Measurements from ENCODE around the gene SNHG17.
"Not testable (repeated sequence)": the region's sequence is repeated elsewhere in the genome, so short reads cannot be mapped to it uniquely, and the experiment has no call there.

The SNHG17 gene

DNA sequence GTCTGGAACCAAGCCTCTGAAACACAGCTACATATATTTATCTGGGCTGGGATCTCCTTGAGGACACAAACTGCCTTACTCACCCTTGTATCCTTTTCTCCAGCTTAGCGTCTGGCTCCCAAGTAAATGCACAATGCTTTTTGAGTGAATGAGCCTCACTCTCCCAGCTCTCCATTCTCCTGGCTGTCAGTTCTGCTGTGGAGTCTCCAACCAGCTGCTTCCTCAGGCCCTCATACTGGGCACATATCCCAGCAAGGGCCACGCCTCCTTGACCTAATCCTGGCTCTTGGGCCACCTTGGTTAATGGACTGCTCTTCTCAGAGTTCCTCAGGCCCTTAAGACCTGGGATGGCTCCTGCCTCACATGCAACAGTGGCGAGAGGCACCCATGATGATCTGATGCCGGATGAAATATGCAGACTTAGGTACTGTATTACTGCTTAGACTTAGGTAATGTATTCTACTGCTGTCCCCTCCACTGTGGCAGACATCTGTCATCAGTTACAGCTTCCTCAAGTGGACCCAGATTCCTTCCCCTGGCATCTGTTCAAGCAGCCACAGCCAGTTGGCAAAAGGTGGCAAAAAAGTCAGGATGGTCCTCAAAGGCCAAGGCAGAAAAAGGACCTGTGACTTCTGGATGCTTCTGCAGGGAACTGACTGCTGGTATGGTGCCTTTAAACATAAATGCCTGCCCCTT lies 16.5 kb downstream of the SNHG17 start:
- peak; percentile 49 for DNase-seq

- no peak for DNase-seq
Measured at GRCh38 chr20:38414769-38415450, 20.2 kb downstream of the SNHG17 start.

DNA sequence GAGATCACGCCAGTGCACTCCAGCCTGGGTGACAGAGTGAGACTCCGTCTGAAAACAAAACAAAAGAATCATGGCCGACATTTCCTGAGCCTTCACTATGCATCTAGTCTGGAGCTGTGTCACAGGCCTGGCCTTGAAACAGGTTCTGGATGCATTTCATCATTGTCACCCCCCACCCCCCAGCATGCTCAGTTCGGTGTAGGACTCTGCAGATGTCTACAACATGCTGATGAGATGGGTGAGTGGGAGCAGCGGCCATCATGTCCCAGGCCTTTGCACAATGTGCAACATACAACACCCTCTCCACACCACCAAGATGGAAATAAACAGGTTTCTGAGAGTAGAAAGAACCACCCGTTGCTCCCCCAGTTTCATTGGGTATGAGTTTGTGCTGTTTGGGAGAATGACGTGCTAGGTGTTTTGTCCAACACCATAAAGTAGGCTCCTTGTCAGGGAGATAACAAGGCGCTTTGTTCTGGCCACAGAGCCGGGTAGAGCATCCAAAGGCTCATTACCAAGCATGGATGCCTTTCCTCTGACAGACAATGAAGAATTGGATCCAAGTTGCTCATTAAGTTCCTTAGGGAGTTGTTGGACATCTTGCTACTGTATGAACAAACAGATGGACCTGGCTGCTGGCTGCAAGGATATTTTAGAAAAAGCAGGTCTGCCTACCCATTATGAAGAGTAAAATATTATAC lies 22.1 kb downstream of the SNHG17 start:
- no peak for DNase-seq

GRCh38 chr20:38407822-38408221 lies 27.3 kb downstream of the SNHG17 start:
- DNase-seq: not testable (repeated sequence)

DNA sequence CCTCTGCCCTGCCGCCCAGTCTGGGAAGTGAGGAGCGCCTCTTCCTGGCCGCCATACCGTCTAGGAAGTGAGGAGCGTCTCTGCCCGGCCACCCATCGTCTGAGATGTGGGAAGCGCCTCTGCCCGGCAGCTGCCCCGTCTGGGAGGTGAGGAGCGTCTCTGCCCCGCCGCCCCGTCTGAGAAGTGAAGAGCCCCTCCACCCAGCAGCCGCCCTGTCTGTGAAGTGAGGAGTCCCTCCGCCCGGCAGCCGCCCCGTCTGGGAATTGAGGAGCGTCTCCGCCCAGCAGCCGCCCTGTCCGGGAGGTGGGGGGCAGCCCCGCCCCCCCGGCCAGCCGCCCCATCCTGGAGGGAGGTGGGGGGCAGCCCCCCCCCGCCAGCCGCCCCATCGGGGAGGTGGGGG lies 27.8 kb downstream of the SNHG17 start:
- DNase-seq: no peak

GRCh38 chr20:38406476-38406875 lies 28.7 kb downstream of the SNHG17 start:
- no peak for DNase-seq

- no peak for DNase-seq
Measured at GRCh38 chr20:38405132-38405531, 30.0 kb downstream of the SNHG17 start.

DNA sequence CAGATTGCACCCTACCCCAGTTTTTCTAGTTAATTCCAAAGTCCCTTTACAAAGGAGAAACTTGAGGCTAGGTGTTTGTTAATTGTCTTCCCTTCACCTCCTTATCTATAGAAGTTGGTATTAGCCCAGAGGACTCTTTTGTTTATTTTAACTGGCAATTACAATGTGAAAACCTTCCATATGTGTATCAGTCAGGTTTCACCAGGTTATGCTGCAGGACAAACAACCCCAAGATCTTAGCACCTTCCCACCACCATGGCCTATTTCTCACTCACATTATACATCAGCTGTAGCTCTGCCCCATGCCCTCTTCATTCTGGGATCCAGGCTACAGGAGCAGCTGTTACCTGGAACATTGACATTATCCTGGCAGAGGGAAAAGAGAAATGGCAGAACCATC lies 31.1 kb downstream of the SNHG17 start:
- no peak for DNase-seq

DNA sequence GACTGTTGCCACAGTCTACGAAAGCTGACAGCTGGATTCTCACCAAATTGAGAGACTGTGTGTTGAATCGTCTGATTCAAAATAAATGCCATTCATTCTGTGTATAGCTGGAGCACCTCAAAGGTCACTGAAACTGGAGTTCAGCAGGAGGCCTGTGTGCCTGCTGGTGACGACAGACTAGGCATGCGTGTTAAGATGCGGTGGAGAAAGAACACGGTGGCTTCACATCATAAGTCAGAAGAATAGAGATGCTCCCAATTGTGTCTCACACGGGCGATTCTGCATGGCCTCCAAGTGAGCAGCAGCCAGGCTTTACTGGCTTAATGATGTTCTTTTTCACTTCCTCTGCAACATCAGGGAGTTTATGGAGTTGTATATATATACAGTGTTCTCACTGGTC lies 32.3 kb downstream of the SNHG17 start:
- DNase-seq: no peak

DNA sequence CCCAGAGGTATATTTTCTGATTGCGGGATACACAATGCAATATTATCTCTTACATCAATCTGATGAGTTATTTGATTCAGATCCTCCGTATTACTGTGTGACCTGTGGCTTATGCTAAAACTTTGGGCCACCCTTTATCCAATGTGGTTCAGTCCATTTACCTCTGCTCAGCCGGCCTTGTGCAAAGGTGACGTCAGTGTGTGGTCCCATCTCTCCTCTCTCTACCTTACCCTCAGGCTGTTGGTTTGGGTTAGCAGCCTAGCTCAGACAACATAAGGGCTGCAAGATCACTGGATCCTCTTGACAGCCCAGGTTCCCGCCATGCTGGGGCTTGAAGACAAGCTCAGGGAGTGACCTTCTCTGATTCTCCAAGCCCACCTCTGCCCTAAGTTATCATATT lies 33.0 kb downstream of the SNHG17 start:
- no peak for DNase-seq

DNA sequence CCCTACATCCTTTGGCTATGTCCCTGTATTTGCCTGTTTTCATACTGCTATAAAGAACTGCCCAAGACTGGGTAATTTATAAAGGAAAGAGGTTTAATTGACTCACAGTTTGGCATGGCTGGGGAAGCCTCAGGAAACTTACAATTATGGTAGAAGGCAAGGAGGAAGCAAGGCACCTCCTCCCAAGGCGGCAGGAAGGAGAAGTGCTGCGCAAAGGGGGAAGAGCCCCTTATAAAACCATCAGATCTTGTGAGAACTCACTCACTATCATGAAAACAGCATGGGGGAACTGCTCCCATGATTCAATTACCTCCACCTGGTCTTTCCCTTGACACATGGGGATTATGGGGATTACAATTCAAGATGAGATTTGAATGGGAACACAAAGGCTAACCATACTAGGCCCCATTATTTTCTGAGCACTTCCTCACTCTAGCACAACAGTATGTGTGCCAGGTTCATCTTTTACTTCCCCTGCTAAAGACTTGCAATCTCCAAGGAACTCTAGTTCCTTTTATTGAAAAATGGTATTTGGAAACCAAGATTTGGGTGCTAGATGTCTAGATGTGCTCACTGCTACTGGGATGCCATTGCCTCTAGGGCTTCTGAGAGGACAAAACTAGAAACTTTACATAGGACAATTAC lies 39.3 kb downstream of the SNHG17 start:
- DNase-seq: not testable (repeated sequence)

DNA sequence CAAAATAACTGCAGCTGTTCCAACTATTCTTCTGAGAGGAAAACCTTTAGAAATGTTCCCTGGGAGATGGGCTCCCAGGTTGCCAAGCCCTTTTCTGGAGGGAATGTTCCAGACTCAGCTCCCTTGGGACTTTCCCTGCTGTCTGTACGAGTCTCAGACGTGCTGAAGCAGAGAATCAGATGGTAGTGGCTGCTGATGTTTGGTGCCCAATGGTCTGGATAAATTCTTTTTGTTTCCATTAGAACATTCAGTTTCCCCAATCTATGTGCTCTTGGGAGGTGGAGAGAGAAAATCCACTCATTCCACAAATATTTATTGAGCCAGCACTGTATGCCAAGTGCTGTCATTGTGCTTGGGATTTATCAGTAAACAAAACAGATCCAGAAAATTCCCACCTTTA lies 40.0 kb downstream of the SNHG17 start:
- no peak for DNase-seq

DNA sequence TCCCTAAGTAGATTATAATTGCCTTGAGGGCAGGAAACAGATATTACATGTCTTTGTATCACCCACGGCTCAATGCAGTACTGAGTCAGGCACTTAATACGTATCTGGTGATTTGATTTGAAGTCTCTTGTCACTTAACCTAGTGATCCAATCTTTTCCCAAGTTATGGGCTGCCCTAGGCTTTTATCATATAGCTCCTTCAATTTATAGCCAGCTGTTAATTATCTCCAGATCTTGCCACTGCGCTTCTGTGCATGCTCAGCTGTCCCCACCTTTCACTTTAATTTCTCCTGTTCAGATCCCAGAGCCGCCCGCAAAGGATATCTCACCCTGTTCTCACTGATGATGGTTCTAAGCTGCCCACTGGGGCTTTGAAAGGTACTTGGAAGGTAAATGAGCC lies 41.9 kb downstream of the SNHG17 start:
- DNase-seq: no peak

DNA sequence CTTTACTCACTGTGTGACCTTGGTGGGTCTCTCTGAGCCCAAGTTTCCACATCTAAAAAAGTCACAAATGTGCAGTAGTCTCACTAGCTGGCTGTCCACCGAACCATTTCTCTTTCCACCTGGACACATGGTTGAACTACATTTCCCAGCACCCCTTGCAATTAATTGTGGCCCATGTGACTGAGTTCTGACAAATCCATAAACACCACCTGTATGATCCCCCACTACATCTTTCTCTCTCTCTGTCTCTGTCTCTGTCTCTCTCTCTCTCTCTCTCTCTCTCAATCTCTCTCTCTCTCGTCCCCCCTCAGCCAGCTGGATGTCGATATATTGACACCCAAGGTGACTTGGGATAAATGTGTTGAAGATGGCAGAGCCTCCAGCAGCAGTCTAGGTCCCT lies 42.8 kb downstream of the SNHG17 start:
- no peak for DNase-seq

DNA sequence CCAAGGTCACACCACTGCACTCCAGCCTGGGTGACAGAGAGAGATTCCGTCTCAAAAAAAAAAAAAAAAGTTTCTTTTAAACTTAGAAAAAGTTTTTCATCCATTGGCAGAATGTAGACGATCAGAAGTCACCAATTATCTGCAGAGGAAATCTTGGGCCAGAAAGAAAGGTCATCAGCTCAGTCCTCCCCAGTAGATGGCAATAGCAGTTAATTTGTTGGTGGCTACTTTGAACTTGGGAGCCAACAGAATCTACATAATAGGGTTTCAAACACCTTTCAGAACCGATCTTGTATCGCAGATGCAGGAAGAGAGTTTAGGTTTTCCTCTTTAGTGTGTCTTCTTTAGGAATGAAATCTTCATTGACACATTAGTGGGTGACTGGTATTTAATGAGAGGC lies 47.2 kb downstream of the SNHG17 start:
- no peak for DNase-seq

DNA sequence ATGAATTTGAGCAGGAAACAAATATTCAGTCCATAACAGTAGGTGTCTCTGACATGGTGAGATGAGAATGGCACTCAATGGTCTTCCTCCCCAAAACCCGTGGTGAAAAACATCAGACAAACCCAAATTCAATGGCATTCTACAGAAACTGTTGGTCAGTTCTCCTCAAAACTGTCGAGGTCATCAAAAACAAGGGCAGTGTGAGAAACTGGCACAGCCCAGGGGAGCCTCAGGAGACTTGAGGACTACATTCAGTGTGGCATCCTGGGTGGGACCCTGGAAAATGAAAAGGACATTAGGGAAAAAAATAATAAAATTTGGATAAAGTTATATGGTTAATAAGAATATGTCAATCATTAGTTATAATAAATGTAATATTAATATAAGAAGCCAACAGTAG lies 48.3 kb downstream of the SNHG17 start:
- no peak for DNase-seq

DNA sequence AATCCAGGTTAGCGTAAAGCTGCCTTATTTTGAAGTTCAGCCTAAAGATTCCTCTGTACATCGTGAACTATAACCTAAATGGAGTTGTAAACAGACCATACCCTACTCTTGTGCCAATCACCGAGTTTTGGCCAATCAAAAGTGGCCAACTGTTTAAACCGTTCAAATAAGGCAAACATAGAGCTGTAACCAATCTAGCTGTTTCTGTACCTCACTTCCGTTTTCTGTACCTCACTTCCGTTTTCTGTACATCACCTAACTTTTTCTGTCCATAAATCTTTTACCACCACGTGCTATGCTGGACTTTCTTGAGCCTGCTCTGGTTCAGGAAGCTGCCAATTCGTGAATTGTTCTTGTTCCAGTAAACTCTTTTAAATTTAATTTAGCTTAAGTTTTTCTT lies 49.1 kb downstream of the SNHG17 start:
- no peak for DNase-seq

DNA sequence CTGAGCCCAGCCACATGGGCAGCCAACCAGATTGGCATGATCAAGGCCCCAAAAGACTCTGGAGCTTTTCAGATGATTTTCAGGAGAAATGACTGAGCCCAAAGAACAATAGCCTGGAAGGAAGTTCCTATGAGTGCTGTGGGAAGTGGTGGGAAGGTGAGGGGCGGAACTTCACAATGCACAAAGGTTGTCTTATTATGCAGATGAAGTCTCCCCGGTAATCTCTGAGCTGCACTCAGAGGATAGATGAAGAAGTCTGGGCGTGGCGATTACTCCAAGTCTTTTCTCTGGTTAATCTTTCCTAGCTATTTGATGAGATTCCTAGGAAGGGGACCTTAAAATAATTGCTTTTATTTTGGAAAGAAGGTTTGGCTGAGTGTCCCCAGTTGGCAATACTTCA lies 52.0 kb downstream of the SNHG17 start:
- no peak for DNase-seq

GRCh38 chr20:38377838-38378237 lies 57.3 kb downstream of the SNHG17 start:
- DNase-seq: not testable (repeated sequence)

DNA sequence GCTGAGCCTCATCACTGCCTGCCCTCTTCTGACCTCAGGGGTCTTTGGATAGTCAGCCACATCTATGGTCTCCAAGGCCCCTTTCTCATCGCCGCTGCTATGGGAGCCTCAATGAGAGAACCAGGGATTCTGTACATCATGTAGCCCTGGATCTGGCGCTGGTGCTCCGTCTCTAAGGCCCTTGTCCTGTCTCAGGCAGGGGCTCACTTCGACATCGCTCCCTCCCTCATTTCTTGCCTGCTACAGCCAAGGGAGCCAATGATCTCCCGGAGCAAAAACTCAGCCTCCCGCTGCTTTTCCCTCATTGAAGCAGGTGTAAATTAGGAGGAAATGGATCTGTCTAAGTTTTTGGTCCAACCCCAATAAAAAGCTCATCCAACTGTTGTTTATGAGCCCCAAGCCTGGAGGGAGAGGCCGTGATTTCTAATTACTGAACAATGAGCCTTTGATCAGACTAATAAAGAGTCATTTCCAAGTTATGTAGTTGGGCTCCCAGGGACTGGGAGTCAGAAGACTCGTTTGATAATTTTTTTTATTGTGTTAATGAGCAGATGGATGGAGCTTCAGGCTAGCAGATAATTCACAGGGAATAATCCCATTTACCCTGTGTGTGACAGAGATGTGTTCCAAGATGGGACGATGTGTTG lies 58.0 kb downstream of the SNHG17 start:
- DNase-seq: no peak

GRCh38 chr20:38373898-38374297 lies 61.2 kb downstream of the SNHG17 start:
- no peak for DNase-seq

DNA sequence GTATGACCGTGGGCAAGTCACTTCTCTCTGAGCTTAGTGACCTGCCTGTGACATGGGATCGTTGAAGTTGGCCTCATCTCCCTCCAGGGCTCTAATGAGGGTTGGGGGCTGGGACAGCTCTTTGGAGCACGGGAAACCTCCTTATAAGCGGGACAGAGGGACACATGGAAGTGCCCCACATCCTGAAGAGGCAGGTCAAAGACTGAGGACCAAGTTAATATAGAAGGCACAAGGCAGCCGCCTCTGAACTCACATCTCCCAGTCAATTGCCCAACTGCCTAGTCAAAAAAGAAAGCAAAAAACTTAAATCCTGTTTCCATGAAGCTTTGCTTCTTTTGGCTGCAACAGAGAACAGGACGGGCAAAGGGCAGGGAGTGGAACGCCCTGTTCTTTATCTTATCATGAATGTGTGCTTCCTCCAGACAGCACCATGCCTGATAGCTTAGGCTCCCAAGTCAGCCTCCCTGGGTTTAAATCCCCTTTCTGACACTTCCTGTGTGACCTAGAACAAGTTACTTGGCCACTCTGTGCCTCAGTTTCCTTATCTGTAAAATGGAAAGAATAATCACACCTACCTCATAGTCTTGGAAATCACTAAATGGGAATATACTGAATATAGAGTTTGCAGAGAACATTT lies 61.8 kb downstream of the SNHG17 start:
- DNase-seq: no peak

GRCh38 chr20:38372806-38373205 lies 62.3 kb downstream of the SNHG17 start:
- DNase-seq: no peak
